Measurements from ENCODE around the gene ABCA9.

ABCA9 gene

DNA sequence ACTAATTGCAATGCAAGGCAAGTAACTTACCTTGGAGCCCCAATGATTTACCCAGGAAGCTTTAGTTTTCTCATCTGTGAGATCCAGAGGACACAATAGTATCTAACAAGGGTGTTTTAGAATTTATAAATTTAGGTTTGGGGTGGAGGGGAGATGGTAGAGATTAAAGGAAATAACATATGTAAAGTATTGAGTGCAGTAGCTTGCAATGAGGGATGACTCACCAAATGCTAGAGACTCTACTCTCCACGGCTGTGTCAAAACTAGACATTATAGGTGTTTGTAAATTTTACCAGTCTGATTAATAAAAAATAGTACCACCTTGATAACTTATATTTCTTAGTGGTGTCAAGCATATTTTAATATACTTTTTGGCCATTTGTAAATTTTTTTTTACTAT, 3.7 kb upstream of the ABCA9 start:
- DNase-seq = no peak

- no peak for DNase-seq
Observed at GRCh38 chr17:69064001-69064400, 3.3 kb upstream of the ABCA9 start.

- DNase-seq = no peak
Observed at GRCh38 chr17:69062860-69063581, 2.3 kb upstream of the ABCA9 start.

DNA sequence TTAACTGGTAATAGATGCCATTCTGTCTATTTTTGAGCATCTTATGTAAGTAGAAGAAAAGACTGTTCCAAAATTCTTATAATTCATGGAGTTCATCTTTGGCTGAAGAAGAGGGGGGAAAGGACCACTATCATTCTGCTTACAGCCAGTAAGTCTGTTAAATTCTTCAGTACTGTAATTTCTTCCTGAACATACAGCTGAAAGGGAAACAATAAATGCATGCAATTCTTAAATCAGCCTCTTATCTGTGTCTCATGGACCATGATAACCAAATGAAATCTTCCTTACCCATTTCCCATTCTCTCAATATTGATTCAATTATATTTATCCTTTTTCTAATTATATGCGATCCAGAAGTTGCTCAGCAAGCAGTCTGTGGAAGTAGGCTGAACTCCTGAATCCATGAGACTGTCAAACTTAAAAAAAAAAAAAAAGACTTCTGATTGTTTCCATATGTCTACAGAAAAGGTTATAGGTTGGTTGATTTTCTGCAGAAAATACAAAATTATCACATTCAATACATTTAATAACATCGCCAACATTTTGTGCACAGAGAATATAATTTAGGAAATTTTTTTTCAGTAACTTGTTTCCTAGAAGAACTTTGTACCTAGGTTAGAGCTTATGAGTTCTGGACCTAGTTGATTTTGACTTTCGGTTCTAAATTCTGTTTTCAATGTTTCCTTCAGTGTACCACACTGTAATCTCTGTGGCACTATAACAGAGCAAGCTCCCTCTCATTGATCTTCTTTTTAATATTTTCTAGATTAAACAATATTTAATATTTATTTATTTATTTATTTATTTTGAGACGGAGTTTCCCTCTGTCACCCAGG, 1.2 kb upstream of the ABCA9 start:
- DNase-seq = no peak

- no peak for DNase-seq
Observed at GRCh38 chr17:69059458-69060175, 1.1 kb downstream of the ABCA9 start.

GRCh38 chr17:69058165-69058564, 2.6 kb downstream of the ABCA9 start:
- DNase-seq = no peak

- DNase-seq = no peak
Observed at GRCh38 chr17:69057280-69057679, 3.4 kb downstream of the ABCA9 start.

DNA sequence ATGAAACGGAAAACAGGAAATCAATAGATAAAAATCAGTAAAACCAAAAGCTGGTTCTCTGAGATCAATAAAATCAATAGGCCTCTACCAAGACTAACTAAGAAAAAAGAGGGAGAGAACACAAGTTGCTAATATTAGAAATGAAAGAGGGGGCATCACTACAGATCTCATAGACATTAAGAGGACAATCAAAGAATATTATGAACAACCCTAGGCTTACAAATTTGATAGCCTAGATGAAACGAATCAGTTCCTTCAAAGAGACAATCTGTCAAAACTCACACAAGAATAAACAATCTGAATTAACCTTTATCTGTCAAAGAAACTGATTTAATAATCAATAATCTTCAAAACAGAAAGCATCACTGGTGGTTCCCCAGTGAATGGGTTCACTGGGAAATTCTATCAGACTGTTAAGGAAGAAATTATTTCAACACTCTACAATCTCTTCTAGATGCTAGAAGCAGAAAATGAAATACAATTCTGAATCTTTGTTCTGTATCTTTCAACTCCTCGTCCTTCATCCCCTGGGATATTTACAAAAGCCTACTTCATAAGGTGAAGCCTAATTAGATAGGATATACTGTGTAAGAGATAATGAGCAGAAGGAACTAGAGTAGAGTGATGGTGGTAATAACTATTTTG, 4.4 kb downstream of the ABCA9 start:
- DNase-seq = no peak

GRCh38 chr17:69055334-69055733, 5.4 kb downstream of the ABCA9 start:
- DNase-seq = no peak

GRCh38 chr17:69050999-69051775, 9.5 kb downstream of the ABCA9 start:
- DNase-seq = no peak

- no peak for DNase-seq
Observed at GRCh38 chr17:69048634-69049033, 12.1 kb downstream of the ABCA9 start.

- no peak for DNase-seq
Observed at GRCh38 chr17:69047368-69048263, 13.1 kb downstream of the ABCA9 start.

DNA sequence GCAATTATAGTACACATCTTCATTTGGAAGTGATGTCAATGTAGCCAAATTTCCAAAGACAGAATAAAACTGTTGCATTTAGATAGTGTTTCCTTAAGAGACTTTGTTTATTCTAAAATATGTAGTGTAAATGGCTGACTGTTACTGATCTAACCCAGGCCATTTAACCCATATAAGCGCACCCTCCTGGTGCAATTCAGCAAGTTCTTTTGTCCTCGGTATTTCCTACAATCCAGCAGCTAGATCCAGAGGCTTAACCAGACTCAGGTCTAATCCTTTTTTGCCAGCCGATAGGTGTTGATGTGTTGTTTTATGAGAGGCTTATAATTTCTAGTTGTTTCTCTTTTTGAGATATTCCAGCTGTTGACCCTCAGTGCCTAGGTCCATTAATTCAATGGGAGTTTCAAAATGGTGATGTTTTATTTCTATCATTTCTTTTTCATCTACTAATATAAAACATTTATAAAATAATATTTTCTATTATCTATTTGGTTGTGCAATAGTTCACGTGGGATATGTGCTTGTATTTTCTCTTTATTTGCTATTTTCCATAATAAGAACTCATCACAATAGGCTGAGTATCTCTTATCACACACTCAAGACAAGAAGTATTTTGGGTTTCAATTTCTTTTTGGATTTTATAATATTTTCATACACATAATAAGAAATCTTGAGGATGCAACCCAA, 14.5 kb downstream of the ABCA9 start:
- DNase-seq = no peak

GRCh38 chr17:69045646-69046045, 15.1 kb downstream of the ABCA9 start:
- DNase-seq = no peak

DNA sequence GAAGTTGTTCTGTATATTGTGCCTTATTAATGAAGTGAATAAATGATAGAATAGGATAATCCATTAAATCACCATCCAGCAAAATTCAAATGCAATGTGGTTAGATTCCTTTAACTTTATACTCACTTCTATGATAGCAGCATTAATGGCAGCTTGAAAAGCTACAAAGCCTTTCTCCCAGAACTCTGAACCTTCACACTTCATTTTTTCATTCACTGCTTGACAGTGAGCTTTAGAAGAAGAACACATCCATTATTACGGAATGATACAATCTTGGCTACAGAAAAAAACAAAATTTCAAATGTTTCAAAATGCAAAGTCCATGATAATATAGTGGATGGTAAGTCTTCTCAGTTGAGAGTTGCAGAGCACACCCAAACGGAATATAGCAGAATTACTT, 16.4 kb downstream of the ABCA9 start:
- no peak for DNase-seq

GRCh38 chr17:69043098-69043734, 17.5 kb downstream of the ABCA9 start:
- no peak for DNase-seq

- DNase-seq = no peak
Observed at GRCh38 chr17:69042308-69042707, 18.4 kb downstream of the ABCA9 start.

DNA sequence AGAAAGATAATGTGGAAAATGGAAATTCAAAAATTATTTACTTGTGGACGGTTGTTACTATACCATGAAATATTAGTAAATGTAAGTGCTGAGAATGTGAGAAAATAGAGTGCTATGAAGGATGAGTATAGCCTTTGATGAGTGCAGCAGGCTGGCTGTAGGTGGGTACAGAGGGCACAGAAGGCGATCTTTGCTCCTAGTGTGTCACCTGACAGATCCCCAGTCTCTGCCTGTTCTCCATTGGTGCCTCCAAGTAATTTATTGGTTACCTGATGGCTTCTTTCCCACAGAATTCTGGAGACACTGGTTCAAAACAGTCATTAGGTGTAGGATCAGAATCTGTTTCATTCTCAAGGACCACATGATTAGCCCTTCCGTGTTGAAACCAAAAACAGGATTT, 28.9 kb downstream of the ABCA9 start:
- no peak for DNase-seq

- DNase-seq = no peak
Observed at GRCh38 chr17:69030169-69030568, 30.6 kb downstream of the ABCA9 start.

GRCh38 chr17:69018687-69019086, 42.0 kb downstream of the ABCA9 start:
- DNase-seq = no peak
